ENCODE measurements around the gene KDM6B.

GRCh38 chr17:7842380-7843256, 8.6 kb downstream of the KDM6B start:
- TF ChIP-seq, protein P1, sequence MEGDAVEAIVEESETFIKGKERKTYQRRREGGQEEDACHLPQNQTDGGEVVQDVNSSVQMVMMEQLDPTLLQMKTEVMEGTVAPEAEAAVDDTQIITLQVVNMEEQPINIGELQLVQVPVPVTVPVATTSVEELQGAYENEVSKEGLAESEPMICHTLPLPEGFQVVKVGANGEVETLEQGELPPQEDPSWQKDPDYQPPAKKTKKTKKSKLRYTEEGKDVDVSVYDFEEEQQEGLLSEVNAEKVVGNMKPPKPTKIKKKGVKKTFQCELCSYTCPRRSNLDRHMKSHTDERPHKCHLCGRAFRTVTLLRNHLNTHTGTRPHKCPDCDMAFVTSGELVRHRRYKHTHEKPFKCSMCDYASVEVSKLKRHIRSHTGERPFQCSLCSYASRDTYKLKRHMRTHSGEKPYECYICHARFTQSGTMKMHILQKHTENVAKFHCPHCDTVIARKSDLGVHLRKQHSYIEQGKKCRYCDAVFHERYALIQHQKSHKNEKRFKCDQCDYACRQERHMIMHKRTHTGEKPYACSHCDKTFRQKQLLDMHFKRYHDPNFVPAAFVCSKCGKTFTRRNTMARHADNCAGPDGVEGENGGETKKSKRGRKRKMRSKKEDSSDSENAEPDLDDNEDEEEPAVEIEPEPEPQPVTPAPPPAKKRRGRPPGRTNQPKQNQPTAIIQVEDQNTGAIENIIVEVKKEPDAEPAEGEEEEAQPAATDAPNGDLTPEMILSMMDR (IDR thresholded peaks at IDR 0.05; ENCODE audit: insufficient read depth, low read length): no peak
- TF ChIP-seq POLR2AphosphoS5 (IDR thresholded peaks at IDR 0.05; ENCODE audit: low read depth): peak; percentile 36; the same call in 1 of the 2 replicates
- TF ChIP-seq REST (IDR thresholded peaks at IDR 0.05; ENCODE audit: insufficient replicate concordance, low read depth): no peak
- no peak for TF ChIP-seq GABPA (IDR thresholded peaks at IDR 0.05; ENCODE audit: low read depth)
